ENCODE results near the gene RHOBTB1.

The RHOBTB1 gene

GRCh38 chr10:60958892-60959601, 15.1 kb upstream of the RHOBTB1 start:
- no peak overlapping the region for H3K4me3 ChIP-seq (IDR thresholded peaks at IDR 0.05; ENCODE audit: insufficient read depth, low read depth, low read length)
- H3K9ac ChIP-seq: no peak overlapping the region
- peaks cover 20% of the 10 kb centered on the region for H3K4me1 ChIP-seq (ENCODE audit: low read depth, poor library complexity, severe bottlenecking)
- H2AFZ ChIP-seq (ENCODE audit: low read depth): no peak overlapping the region
- no peak for TF ChIP-seq CTCF (conservative IDR thresholded peaks at IDR 0.05; ENCODE audit: low read depth, low read length)
- no peak overlapping the region for H3K27ac ChIP-seq
- no peaks in the 10 kb centered on the region for H3K79me2 ChIP-seq (ENCODE audit: insufficient read depth, low read depth)
- no peaks in the 10 kb centered on the region for H3K36me3 ChIP-seq (ENCODE audit: insufficient read depth)
- no peaks in the 10 kb centered on the region for H3K27me3 ChIP-seq (ENCODE audit: insufficient read depth, low read depth)
- no peak overlapping the region for H3K4me2 ChIP-seq
- H4K20me1 ChIP-seq (ENCODE audit: insufficient read depth): no peaks in the 10 kb centered on the region

GRCh38 chr10:60957667-60958221, 13.8 kb upstream of the RHOBTB1 start:
- H3K4me1 ChIP-seq (ENCODE audit: low read depth, poor library complexity, severe bottlenecking): peaks cover 14% of the 10 kb centered on the region
- H3K4me3 ChIP-seq (IDR thresholded peaks at IDR 0.05; ENCODE audit: insufficient read depth, low read depth, low read length): no peak overlapping the region
- no peak overlapping the region for H3K9ac ChIP-seq
- no peak overlapping the region for H3K27ac ChIP-seq
- no peaks in the 10 kb centered on the region for H4K20me1 ChIP-seq (ENCODE audit: insufficient read depth)
- no peak for TF ChIP-seq CTCF (conservative IDR thresholded peaks at IDR 0.05; ENCODE audit: low read depth, low read length)
- H3K36me3 ChIP-seq (ENCODE audit: insufficient read depth): no peaks in the 10 kb centered on the region
- no peak overlapping the region for H3K4me2 ChIP-seq
- no peaks in the 10 kb centered on the region for H3K27me3 ChIP-seq (ENCODE audit: insufficient read depth, low read depth)
- H2AFZ ChIP-seq (ENCODE audit: low read depth): no peak overlapping the region
- H3K79me2 ChIP-seq (ENCODE audit: insufficient read depth, low read depth): no peaks in the 10 kb centered on the region

- Histone ChIP-seq H3K36me3 (ENCODE audit: insufficient read depth) (no peaks in the 10 kb centered on the region), H3K27me3 (ENCODE audit: insufficient read depth, low read depth) (no peaks in the 10 kb centered on the region), H3K79me2 (ENCODE audit: insufficient read depth, low read depth) (no peaks in the 10 kb centered on the region), H4K20me1 (ENCODE audit: insufficient read depth) (no peaks in the 10 kb centered on the region), H3K27ac (no peak overlapping the region), H3K4me1 (ENCODE audit: low read depth, poor library complexity, severe bottlenecking) (peaks cover 9% of the 10 kb centered on the region), H3K9ac (no peak overlapping the region), H3K4me2 (no peak overlapping the region), H3K4me3 (IDR thresholded peaks at IDR 0.05; ENCODE audit: insufficient read depth, low read depth, low read length) (no peak overlapping the region), H2AFZ (ENCODE audit: low read depth) (no peak overlapping the region)
- no peak for TF ChIP-seq CTCF (conservative IDR thresholded peaks at IDR 0.05; ENCODE audit: low read depth, low read length)
These were observed 12.0 kb upstream of the RHOBTB1 start for GRCh38 chr10:60955957-60956425.

GRCh38 chr10:60955316-60955715, 11.3 kb upstream of the RHOBTB1 start:
- no peaks in the 10 kb centered on the region for H3K36me3 ChIP-seq (ENCODE audit: insufficient read depth)
- no peak overlapping the region for H3K27ac ChIP-seq
- no peaks in the 10 kb centered on the region for H3K79me2 ChIP-seq (ENCODE audit: insufficient read depth, low read depth)
- no peak overlapping the region for H3K4me2 ChIP-seq
- no peaks in the 10 kb centered on the region for H4K20me1 ChIP-seq (ENCODE audit: insufficient read depth)
- no peak overlapping the region for H3K4me3 ChIP-seq (IDR thresholded peaks at IDR 0.05; ENCODE audit: insufficient read depth, low read depth, low read length)
- no peaks in the 10 kb centered on the region for H3K27me3 ChIP-seq (ENCODE audit: insufficient read depth, low read depth)
- no peak overlapping the region for H3K9ac ChIP-seq
- TF ChIP-seq CTCF (conservative IDR thresholded peaks at IDR 0.05; ENCODE audit: low read depth, low read length): no peak
- peaks cover 10% of the 10 kb centered on the region for H3K4me1 ChIP-seq (ENCODE audit: low read depth, poor library complexity, severe bottlenecking)
- H2AFZ ChIP-seq (ENCODE audit: low read depth): no peak overlapping the region
